GM21786 (cell line): ENCODE results near the gene PBX4.

Experiments used
- ATAC-seq: cut with Tn5 transposase; IDR thresholded peaks from one replicate; pipeline ENCODE4 v1.9.1; 2021; ENCODE audit not compliant: unreplicated experiment

The PBX4 gene

DNA sequence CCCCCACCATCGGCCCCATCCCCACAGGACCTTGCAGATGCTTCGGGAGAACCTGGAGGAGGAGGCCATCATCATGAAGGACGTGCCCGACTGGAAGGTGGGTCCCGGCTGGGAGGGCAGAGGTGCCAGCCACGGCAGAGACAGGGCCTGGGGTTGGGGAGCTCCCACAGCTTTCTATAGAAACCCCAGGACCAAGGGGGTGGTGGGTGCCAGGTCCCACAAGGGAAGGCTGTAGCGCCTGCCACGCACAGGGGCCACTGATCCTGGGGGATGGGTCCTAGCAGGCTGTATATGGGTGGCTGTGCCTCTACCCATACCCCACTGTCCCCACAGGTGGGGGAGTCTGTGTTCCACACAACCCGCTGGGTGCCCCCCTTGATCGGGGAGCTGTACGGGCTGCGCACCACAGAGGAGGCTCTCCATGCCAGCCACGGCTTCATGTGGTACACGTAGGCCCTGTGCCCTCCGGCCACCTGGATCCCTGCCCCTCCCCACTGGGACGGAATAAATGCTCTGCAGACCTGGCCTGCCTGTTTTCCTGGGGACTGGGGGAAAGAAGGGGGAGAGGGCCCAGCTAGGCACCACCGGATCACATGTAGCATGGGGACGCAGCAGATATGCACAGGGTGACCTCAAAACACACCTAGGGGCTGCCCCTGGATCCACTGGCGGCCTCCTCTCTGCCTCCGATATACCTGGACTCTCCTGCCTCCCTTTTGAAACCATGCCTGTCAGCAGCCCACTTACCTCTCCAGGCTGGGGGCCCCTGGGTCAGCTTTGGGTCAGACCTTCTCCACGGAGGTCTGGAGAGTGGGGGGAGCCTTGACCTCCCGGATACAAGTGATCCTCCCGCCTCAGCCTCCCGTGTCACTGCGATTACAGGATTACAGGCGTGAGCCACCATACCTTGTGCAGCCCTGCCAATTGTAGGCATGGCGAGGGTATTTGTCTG is 90.5 kb downstream of the PBX4 start:
- no peak for ATAC-seq

GRCh38 chr19:19527371-19527656 is 91.2 kb downstream of the PBX4 start:
- ATAC-seq: no peak

DNA sequence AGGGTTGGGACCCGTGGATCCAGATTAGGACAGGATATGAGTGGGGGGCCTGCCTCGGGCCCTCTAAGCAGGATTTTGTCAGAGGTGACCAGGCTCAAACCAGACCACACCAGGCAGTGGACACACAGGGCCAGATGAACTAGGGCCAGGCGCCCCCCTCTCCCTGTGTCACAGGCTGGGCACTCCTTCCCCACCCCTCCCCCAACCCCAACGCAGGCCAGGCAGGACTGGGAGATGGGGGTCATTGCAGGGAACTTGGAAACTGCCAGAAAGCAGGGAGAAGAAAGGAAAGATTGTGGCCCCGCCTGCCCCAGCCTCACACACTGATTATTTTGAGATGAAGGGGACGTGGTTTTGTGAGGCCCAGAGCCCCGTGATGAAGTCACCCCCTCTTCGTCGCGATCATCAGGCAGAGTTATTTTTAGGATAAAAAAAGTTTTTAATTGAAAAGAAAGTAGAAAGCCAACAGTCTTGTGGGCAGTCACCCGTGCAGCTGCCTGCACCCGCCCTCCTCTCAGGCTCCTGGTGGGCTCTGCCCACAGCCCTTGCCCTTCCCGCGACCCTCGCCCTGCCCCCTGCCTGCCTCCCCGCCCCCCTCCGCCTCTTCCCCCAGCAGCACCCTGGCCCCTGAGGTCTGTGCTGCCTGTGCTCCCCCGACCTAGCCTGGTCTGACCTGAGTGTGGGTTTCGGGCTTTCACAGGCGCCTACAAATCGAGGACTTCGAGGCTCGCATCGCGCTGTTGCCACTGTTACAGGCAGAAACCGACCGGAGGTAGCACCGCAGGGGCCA is 91.7 kb downstream of the PBX4 start:
- ATAC-seq: no peak

DNA sequence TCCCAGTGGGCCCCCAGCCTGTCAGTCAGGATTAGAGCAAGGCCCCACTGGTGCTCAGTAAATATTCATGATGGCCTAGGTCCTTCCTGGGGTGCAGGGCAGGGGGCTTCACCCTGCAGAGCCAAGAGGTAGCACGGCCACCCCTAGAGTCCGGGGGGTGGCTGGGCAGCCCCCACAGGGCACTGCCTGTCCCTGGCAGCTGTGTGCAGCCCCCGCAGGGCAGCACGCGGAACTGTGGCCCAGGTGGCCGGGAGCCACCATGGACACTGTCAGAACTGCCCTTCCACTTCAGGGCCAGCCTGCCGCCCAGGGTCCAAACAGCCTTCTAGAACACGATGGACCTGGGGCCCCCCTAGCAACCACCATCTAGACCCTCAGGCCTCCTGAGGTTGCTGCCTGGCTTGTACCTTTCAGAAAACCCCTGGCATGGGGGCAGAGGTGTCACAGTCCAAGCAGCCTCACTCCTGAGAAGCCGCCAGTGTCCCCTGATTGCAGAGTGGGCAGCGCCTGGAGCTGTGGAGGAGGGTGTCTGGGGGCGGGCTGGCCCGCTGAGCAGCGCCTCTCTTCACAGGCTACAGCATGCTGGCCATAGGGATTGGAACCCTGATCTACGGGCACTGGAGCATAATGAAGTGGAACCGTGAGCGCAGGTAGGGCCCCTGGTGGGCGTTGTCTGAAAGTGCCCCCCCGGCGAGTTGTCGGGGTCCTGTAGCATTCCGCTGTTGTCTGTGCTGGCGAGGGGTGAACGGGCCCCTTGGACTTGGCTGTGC is 92.7 kb downstream of the PBX4 start:
- ATAC-seq: no peak

GRCh38 chr19:19524053-19524452 is 94.4 kb downstream of the PBX4 start:
- no peak for ATAC-seq

GRCh38 chr19:19523177-19523576 is 95.3 kb downstream of the PBX4 start:
- no peak for ATAC-seq

- ATAC-seq: no peak
These were observed 97.5 kb downstream of the PBX4 start for GRCh38 chr19:19520989-19521388.

GRCh38 chr19:19517235-19517619 is 101.3 kb downstream of the PBX4 start:
- no peak for ATAC-seq

- ATAC-seq: peak; percentile 85
These were observed 102.6 kb downstream of the PBX4 start, which contains the start of gene NDUFA13 for GRCh38 chr19:19515642-19516519. NDUFA13 (plus strand) TSS chr19:19516225; CDS start chr19:19516239, 14 bp downstream.

- no peak for ATAC-seq
These were observed 103.4 kb downstream of the PBX4 start, which contains the start of gene TSSK6 for GRCh38 chr19:19514881-19515641. TSSK6 (minus strand) TSS chr19:19515548; CDS start chr19:19515427, 121 bp downstream.

DNA sequence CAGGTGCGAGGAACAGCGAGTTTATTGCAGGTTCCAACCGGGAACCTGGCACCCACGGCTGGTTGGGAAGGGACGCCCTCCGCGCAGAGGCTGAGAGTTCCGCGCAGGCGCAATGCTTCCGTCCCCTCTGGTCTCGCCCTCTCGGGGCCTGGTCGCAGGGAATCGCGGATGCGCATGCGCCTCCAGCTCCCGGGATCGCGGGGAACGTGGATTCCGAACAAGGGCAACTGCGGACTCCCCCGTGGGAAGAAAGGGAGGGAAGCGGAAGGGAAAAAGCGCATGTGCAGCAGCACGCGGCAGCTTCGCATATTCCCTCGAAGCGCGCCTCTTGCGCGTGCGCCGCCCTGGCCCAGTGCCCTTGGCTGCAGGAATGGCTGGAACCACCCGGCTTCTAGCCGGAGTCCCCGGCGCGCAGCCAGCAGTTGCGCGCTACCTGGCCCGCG is 104.3 kb downstream of the PBX4 start:
- no peak for ATAC-seq

DNA sequence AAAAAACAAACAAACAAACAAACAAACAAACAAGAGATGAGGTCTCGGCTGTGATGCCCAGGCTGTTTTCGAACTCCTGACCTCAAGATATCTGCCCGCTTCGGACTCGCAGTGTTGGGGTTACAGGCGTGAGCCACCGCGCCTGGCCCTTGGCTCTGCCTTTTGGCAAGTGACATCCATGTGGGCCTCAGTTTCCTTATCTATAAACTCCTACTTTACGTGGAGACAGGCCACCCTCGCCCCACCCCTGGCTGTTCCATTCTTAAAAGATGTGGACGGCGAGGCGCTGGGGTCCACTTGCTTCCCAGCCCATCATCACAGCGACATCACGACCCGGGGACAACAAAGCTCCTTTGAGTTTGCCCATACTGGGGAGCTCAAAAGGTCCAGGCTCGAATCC is 104.8 kb downstream of the PBX4 start:
- ATAC-seq: no peak
